Measurements from ENCODE around the gene OR4K2.
"Not testable (repeated sequence)": the region's sequence is repeated elsewhere in the genome, so short reads cannot be mapped to it uniquely, and the experiment has no call there.

The OR4K2 gene, protein sequence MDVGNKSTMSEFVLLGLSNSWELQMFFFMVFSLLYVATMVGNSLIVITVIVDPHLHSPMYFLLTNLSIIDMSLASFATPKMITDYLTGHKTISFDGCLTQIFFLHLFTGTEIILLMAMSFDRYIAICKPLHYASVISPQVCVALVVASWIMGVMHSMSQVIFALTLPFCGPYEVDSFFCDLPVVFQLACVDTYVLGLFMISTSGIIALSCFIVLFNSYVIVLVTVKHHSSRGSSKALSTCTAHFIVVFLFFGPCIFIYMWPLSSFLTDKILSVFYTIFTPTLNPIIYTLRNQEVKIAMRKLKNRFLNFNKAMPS

GRCh38 chr14:19874842-19875241 is at the start of gene OR4K2:
OR4K2 (plus strand) TSS chr14:19875142; CDS start chr14:19876268, 1,126 bp downstream.
- TF ChIP-seq CTCF (IDR thresholded peaks at IDR 0.05): no peak
- Histone ChIP-seq H3K27me3 (no peaks in the 10 kb centered on the region), H3K4me1 (ENCODE audit: control insufficient read depth in 1 of 2, insufficient read depth in 1 of 2, low read depth in 1 of 2, low read length in 1 of 2) (no peaks in the 10 kb centered on the region), H3K27ac (no peak within 1 kb of the TSS), H3K4me3 (ENCODE audit: low read depth in 1 of 2, low read length in 1 of 2) (no peak within 1 kb of the TSS), H3K36me3 (no peaks in the 10 kb centered on the region), H3K9me3 (no peaks in the 10 kb centered on the region)

- not testable (repeated sequence) for H3K4me3 ChIP-seq (ENCODE audit: low read depth in 1 of 2, low read length in 1 of 2); H3K27me3 ChIP-seq; H3K4me1 ChIP-seq (ENCODE audit: control insufficient read depth in 1 of 2, insufficient read depth in 1 of 2, low read depth in 1 of 2, low read length in 1 of 2); H3K9me3 ChIP-seq; H3K36me3 ChIP-seq; H3K27ac ChIP-seq
Measured at GRCh38 chr14:19827626-19828244, 47.2 kb upstream of the OR4K2 start.

- no peak for TF ChIP-seq CTCF (IDR thresholded peaks at IDR 0.05)
- Histone ChIP-seq H3K27ac (no peak overlapping the region), H3K36me3 (no peaks in the 10 kb centered on the region), H3K27me3 (no peaks in the 10 kb centered on the region), H3K4me3 (ENCODE audit: low read depth in 1 of 2, low read length in 1 of 2) (no peak overlapping the region), H3K4me1 (ENCODE audit: control insufficient read depth in 1 of 2, insufficient read depth in 1 of 2, low read depth in 1 of 2, low read length in 1 of 2) (no peaks in the 10 kb centered on the region), H3K9me3 (no peaks in the 10 kb centered on the region)
Measured at GRCh38 chr14:19828314-19828713, 46.6 kb upstream of the OR4K2 start.

DNA sequence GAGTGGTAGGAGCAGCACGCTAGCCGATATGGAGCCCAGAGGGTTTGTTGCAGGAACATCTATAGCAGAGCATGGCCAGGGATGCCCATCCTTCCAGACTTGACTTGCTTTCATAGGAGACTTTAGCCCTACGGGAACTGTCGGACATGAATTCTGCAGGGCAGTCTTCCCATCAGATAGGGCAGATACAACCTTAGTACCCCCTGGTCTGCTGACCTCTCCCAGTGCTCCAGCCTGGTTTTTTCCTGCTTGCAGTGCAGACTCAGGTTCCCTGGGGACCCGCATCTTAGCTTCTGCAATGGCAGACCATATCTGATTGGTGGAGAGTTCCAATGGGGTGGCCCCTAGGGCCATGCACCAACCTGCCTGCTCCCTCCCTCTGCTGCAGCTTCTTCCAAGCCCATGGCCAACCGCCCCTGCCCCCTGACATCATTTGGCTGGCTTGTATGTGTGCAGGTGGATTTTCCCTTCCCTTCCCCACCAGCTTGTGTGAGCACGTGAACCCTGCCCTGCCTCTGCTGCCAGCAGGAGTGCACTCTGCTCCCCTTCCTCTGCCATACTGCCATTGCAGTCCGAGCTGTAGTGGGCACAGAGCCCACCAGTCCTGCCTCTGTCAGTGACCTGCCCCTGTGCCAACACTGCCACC is 40.6 kb upstream of the OR4K2 start:
- H3K36me3 ChIP-seq; H3K4me3 ChIP-seq (ENCODE audit: low read depth in 1 of 2, low read length in 1 of 2); H3K27ac ChIP-seq; H3K9me3 ChIP-seq; H3K4me1 ChIP-seq (ENCODE audit: control insufficient read depth in 1 of 2, insufficient read depth in 1 of 2, low read depth in 1 of 2, low read length in 1 of 2); H3K27me3 ChIP-seq: not testable (repeated sequence)

DNA sequence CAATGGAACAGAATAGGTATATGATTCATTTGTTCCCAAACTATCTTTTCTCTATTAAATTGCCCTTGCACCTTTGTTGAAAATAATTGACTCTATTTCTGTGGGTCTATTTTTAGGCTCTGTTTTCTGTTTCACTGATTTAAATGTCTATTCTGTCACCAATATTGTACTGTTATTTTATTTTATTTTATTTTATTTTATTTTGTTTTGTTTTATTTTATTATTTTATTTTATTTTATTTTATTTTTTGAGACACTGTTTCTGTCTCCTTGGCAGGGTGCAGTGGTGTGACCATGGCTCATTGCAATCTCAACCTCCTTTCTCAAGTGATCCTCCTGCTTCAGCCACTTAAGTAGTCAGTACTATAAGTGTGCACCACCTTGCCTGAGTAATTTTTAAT is 36.5 kb upstream of the OR4K2 start:
- H3K4me1 ChIP-seq (ENCODE audit: control insufficient read depth in 1 of 2, insufficient read depth in 1 of 2, low read depth in 1 of 2, low read length in 1 of 2): no peaks in the 10 kb centered on the region
- H3K27ac ChIP-seq: no peak overlapping the region
- no peak overlapping the region for H3K4me3 ChIP-seq (ENCODE audit: low read depth in 1 of 2, low read length in 1 of 2)
- no peaks in the 10 kb centered on the region for H3K36me3 ChIP-seq
- H3K27me3 ChIP-seq: no peaks in the 10 kb centered on the region
- no peaks in the 10 kb centered on the region for H3K9me3 ChIP-seq
- no peak for TF ChIP-seq CTCF (IDR thresholded peaks at IDR 0.05)

DNA sequence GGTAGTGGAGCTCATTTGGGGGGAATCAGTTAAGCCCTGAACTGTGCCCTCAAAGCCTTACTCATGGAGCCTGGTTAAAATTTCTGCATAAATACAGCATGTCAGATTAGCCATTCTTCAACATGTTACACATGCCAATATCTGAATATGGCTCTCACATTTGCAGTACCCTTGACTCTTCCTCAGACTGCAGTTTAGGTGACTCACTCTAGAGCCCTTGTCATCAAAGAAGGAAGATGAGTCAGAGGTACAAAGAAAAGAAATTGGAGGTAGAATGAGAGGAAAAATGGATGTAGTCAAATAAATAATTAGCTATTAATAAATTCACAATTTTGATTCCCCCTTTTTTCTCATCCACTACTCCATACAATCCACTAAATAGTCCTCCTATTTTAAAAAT is 23.6 kb upstream of the OR4K2 start:
- Histone ChIP-seq H3K27ac (no peak overlapping the region), H3K4me1 (ENCODE audit: control insufficient read depth in 1 of 2, insufficient read depth in 1 of 2, low read depth in 1 of 2, low read length in 1 of 2) (no peaks in the 10 kb centered on the region), H3K36me3 (no peaks in the 10 kb centered on the region), H3K4me3 (ENCODE audit: low read depth in 1 of 2, low read length in 1 of 2) (no peak overlapping the region), H3K9me3 (no peaks in the 10 kb centered on the region), H3K27me3 (no peaks in the 10 kb centered on the region)
- TF ChIP-seq CTCF (IDR thresholded peaks at IDR 0.05): no peak

- H3K36me3 ChIP-seq, H3K27ac ChIP-seq: not testable (repeated sequence)
Measured at GRCh38 chr14:19866061-19866669, 8.8 kb upstream of the OR4K2 start.

More at GRCh38 chr14:19866061-19866669, 8.8 kb upstream of the OR4K2 start:
- not testable (repeated sequence) for H3K4me1 ChIP-seq (ENCODE audit: control insufficient read depth in 1 of 2, insufficient read depth in 1 of 2, low read depth in 1 of 2, low read length in 1 of 2); H3K27me3 ChIP-seq; H3K4me3 ChIP-seq (ENCODE audit: low read depth in 1 of 2, low read length in 1 of 2); H3K9me3 ChIP-seq

All from neutrophil (primary cell).